Measurements from ENCODE around the gene AKR7A3.

AKR7A3 gene

GRCh38 chr1:19288324-19289241 lies at the start of gene AKR7A3:
Gene AKR7A3 (minus strand): TSS chr1:19288770. CDS start chr1:19288709, 61 bp downstream.
- peak in 40 of 58 donors; percentile 3 to 73 (median 30) for DNase-seq

- peak in 2 of 58 donors; percentile 7 for DNase-seq
These were observed 49.8 kb upstream of the AKR7A3 start for GRCh38 chr1:19338323-19338762.

GRCh38 chr1:19337289-19337688 lies 48.7 kb upstream of the AKR7A3 start:
- no peak for DNase-seq

- DNase-seq, result no peak
These were observed 48.0 kb upstream of the AKR7A3 start for GRCh38 chr1:19336543-19336942.

- DNase-seq, result no peak
These were observed 45.2 kb upstream of the AKR7A3 start for GRCh38 chr1:19333587-19334354.

- DNase-seq, result no peak
These were observed 44.3 kb upstream of the AKR7A3 start for GRCh38 chr1:19332832-19333231.

GRCh38 chr1:19331262-19331878 lies 42.8 kb upstream of the AKR7A3 start:
- DNase-seq, result no peak

- DNase-seq, result no peak
These were observed 42.0 kb upstream of the AKR7A3 start for GRCh38 chr1:19330449-19331135.

GRCh38 chr1:19329611-19330010 lies 41.0 kb upstream of the AKR7A3 start:
- no peak for DNase-seq

GRCh38 chr1:19329188-19329587 lies 40.6 kb upstream of the AKR7A3 start:
- DNase-seq, result no peak

GRCh38 chr1:19328486-19328885 lies 39.9 kb upstream of the AKR7A3 start:
- DNase-seq, result no peak

GRCh38 chr1:19327736-19328135 lies 39.2 kb upstream of the AKR7A3 start:
- no peak for DNase-seq

GRCh38 chr1:19327301-19327700 lies 38.7 kb upstream of the AKR7A3 start:
- no peak for DNase-seq

- no peak for DNase-seq
These were observed 38.1 kb upstream of the AKR7A3 start for GRCh38 chr1:19326748-19327065.

- no peak for DNase-seq
These were observed 37.6 kb upstream of the AKR7A3 start for GRCh38 chr1:19325958-19326747.

- no peak for DNase-seq
These were observed 36.9 kb upstream of the AKR7A3 start for GRCh38 chr1:19325368-19325957.

- DNase-seq, result no peak
These were observed 36.1 kb upstream of the AKR7A3 start for GRCh38 chr1:19324665-19324990.

GRCh38 chr1:19323987-19324664 lies 35.6 kb upstream of the AKR7A3 start:
- no peak for DNase-seq

GRCh38 chr1:19322481-19322880 lies 33.9 kb upstream of the AKR7A3 start:
- DNase-seq, result no peak

- DNase-seq, result no peak
These were observed 32.5 kb upstream of the AKR7A3 start for GRCh38 chr1:19321071-19321470.
